Activated T-helper 2 cell treated with anti-CD3 and anti-CD28 coated beads, Interferon-gamma antibody, Interleukin-2, Interleukin-4, amounts not matched to agents 10 μg/mL and 5 μg/mL and 100 μg/mL, durations not matched to agents 14 hours and 24 hours and 36 hours (primary cell): ENCODE measurements around the gene NAT9. TPM values are rescaled to one million over a fixed set of nuclear protein-coding genes. Genes with fewer than 3 reads are reported as not detected.

Experiments used
- DNase-seq: peaks from one replicate; pipeline ENCODE4 v3.0.0; 2021; ENCODE audit warnings: low spot score
- H3K27ac Mint-ChIP-seq: one replicate; pipeline ENCODE4 v1.8.0; 2021; ENCODE audit warnings: mixed read lengths
- H3K27me3 Mint-ChIP-seq: one replicate; pipeline ENCODE4 v1.8.0; 2021; ENCODE audit warnings: low read depth, mixed read lengths
- H3K36me3 Mint-ChIP-seq: one replicate; pipeline ENCODE4 v1.8.0; 2021; ENCODE audit warnings: low read depth, mixed read lengths
- H3K4me1 Mint-ChIP-seq: one replicate; pipeline ENCODE4 v1.8.0; 2021; ENCODE audit warnings: low read depth, mixed read lengths
- H3K4me3 Mint-ChIP-seq: one replicate; pipeline ENCODE4 v1.8.0; 2021; ENCODE audit warnings: low read depth, mild to moderate bottlenecking, moderate library complexity, mixed read lengths
- H3K9me3 Mint-ChIP-seq: one replicate; pipeline ENCODE4 v1.8.0; 2021; ENCODE audit warnings: mixed read lengths
- intact Hi-C: fragments of 100-400 bp; cut with micrococcal nuclease; formaldehyde crosslinking; loops from one replicate; pipeline ENCODE4 v1.15.1; 2023
- total RNA-seq: library from RNA; stranded (reverse); gene quantifications from 2 replicates; pipeline ENCODE4 v1.2.3, GENCODE V29; 2022

NAT9 gene
- total RNA-seq, 1 donor from 2014 or later = 55.3 TPM

GRCh38 chr17:74771319-74771914 lies 4.7 kb downstream of the NAT9 start:
- H3K4me1 Mint-ChIP-seq = peaks cover 23% of the 10 kb centered on the region
- H3K36me3 Mint-ChIP-seq = peaks cover 65% of the 10 kb centered on the region
- no peak for DNase-seq
- no peak overlapping the region for H3K27ac Mint-ChIP-seq
- intact Hi-C loops = no loop called here
- no peaks in the 10 kb centered on the region for H3K9me3 Mint-ChIP-seq
- no peak overlapping the region for H3K4me3 Mint-ChIP-seq
- no peaks in the 10 kb centered on the region for H3K27me3 Mint-ChIP-seq

GRCh38 chr17:74770498-74771318 lies 5.4 kb downstream of the NAT9 start:
- peaks cover 64% of the 10 kb centered on the region for H3K36me3 Mint-ChIP-seq

GRCh38 chr17:74769856-74770497 lies 6.2 kb downstream of the NAT9 start:
- H3K36me3 Mint-ChIP-seq = peaks cover 63% of the 10 kb centered on the region
- H3K4me3 Mint-ChIP-seq = no peak overlapping the region
- H3K27me3 Mint-ChIP-seq = no peaks in the 10 kb centered on the region
- peaks cover 18% of the 10 kb centered on the region for H3K4me1 Mint-ChIP-seq
- intact Hi-C loops = loop anchor here (1.0 kb wide), 3 partner anchors 22 to 113 kb away; partner anchors contain the start of gene NHERF1
- no peaks in the 10 kb centered on the region for H3K9me3 Mint-ChIP-seq
- peak overlapping the region; percentile 43 for H3K27ac Mint-ChIP-seq
- no peak for DNase-seq

More at GRCh38 chr17:74770498-74771318, 5.4 kb downstream of the NAT9 start:
- Mint-ChIP-seq H3K27me3 (no peaks in the 10 kb centered on the region), H3K4me1 (peaks cover 19% of the 10 kb centered on the region), H3K9me3 (no peaks in the 10 kb centered on the region), H3K27ac (peak overlapping the region; percentile 43), H3K4me3 (no peak overlapping the region)
- intact Hi-C loops = loop anchor here (1.0 kb wide), 3 partner anchors 22 to 113 kb away; partner anchors contain the start of gene NHERF1
- peak; percentile 60 for DNase-seq

GRCh38 chr17:74769266-74769855 lies 6.8 kb downstream of the NAT9 start:
- Mint-ChIP-seq H3K4me3 (no peak overlapping the region), H3K27me3 (no peaks in the 10 kb centered on the region), H3K36me3 (peaks cover 67% of the 10 kb centered on the region), H3K27ac (no peak overlapping the region), H3K9me3 (no peaks in the 10 kb centered on the region), H3K4me1 (peaks cover 18% of the 10 kb centered on the region)
- intact Hi-C loops = no loop called here
- no peak for DNase-seq

GRCh38 chr17:74768763-74769114 lies 7.4 kb downstream of the NAT9 start:
- DNase-seq = no peak
- H3K4me1 Mint-ChIP-seq = peaks cover 13% of the 10 kb centered on the region
- no peaks in the 10 kb centered on the region for H3K9me3 Mint-ChIP-seq
- peaks cover 61% of the 10 kb centered on the region for H3K36me3 Mint-ChIP-seq
- no peak overlapping the region for H3K4me3 Mint-ChIP-seq
- no peaks in the 10 kb centered on the region for H3K27me3 Mint-ChIP-seq
- intact Hi-C loops = no loop called here
- H3K27ac Mint-ChIP-seq = peak overlapping the region; percentile 1

GRCh38 chr17:74768069-74768762 lies 7.9 kb downstream of the NAT9 start:
- H3K27me3 Mint-ChIP-seq = no peaks in the 10 kb centered on the region
- no peak overlapping the region for H3K4me3 Mint-ChIP-seq
- no peaks in the 10 kb centered on the region for H3K9me3 Mint-ChIP-seq
- peaks cover 13% of the 10 kb centered on the region for H3K4me1 Mint-ChIP-seq
- no peak overlapping the region for H3K27ac Mint-ChIP-seq
- intact Hi-C loops = no loop called here
- no peak for DNase-seq
- H3K36me3 Mint-ChIP-seq = peaks cover 58% of the 10 kb centered on the region

- peaks cover 53% of the 10 kb centered on the region for H3K36me3 Mint-ChIP-seq
- DNase-seq = no peak
- no peaks in the 10 kb centered on the region for H3K27me3 Mint-ChIP-seq
- intact Hi-C loops = no loop called here
- H3K4me1 Mint-ChIP-seq = peaks cover 13% of the 10 kb centered on the region
- H3K27ac Mint-ChIP-seq = no peak overlapping the region
- H3K4me3 Mint-ChIP-seq = no peak overlapping the region
- no peaks in the 10 kb centered on the region for H3K9me3 Mint-ChIP-seq
Observed at GRCh38 chr17:74767111-74767516, 9.0 kb downstream of the NAT9 start.

- Mint-ChIP-seq H3K4me3 (no peak overlapping the region), H3K4me1 (peaks cover 14% of the 10 kb centered on the region), H3K36me3 (peaks cover 46% of the 10 kb centered on the region), H3K9me3 (no peaks in the 10 kb centered on the region), H3K27ac (no peak overlapping the region), H3K27me3 (no peaks in the 10 kb centered on the region)
- intact Hi-C loops = no loop called here
- no peak for DNase-seq
Observed at GRCh38 chr17:74766413-74766812, 9.7 kb downstream of the NAT9 start.

GRCh38 chr17:74764751-74765286 lies 11.3 kb downstream of the NAT9 start:
- no peaks in the 10 kb centered on the region for H3K9me3 Mint-ChIP-seq

GRCh38 chr17:74763565-74764387 lies 12.4 kb downstream of the NAT9 start:
- Mint-ChIP-seq H3K27ac (no peak overlapping the region), H3K27me3 (no peaks in the 10 kb centered on the region), H3K36me3 (peaks cover 28% of the 10 kb centered on the region), H3K4me3 (no peak overlapping the region), H3K4me1 (peaks cover 23% of the 10 kb centered on the region), H3K9me3 (no peaks in the 10 kb centered on the region)
- no peak for DNase-seq
- intact Hi-C loops = no loop called here

More at GRCh38 chr17:74764751-74765286, 11.3 kb downstream of the NAT9 start:
- intact Hi-C loops = no loop called here
- Mint-ChIP-seq H3K4me3 (no peak overlapping the region), H3K27me3 (no peaks in the 10 kb centered on the region), H3K36me3 (peaks cover 36% of the 10 kb centered on the region), H3K27ac (peak overlapping the region; percentile 17), H3K4me1 (peaks cover 15% of the 10 kb centered on the region)
- no peak for DNase-seq

- H3K27ac Mint-ChIP-seq = no peak overlapping the region
- no peaks in the 10 kb centered on the region for H3K9me3 Mint-ChIP-seq
- no peaks in the 10 kb centered on the region for H3K27me3 Mint-ChIP-seq
- peaks cover 33% of the 10 kb centered on the region for H3K4me1 Mint-ChIP-seq
- peaks cover 21% of the 10 kb centered on the region for H3K36me3 Mint-ChIP-seq
- intact Hi-C loops = no loop called here
- DNase-seq = no peak
- H3K4me3 Mint-ChIP-seq = no peak overlapping the region
Observed at GRCh38 chr17:74761931-74762330, 14.2 kb downstream of the NAT9 start.
